HPDE6-E6E7 (cell line): Measurements from ENCODE around the gene TUBGCP6.
"Not testable (repeated sequence)": the region's sequence is repeated elsewhere in the genome, so short reads cannot be mapped to it uniquely, and the experiment has no call there.

Source experiments
- DNase-seq: peaks from one replicate; pipeline ENCODE4 v3.0.0; 2011; ENCODE audit warnings: missing footprints; ENCODE audit errors: extremely low spot score

Gene TUBGCP6

GRCh38 chr22:50209893-50210292 is 34.9 kb downstream of the TUBGCP6 start:
- peak; percentile 65 for DNase-seq

- DNase-seq: no peak
These were observed 35.6 kb downstream of the TUBGCP6 start for GRCh38 chr22:50208939-50209892.

DNA sequence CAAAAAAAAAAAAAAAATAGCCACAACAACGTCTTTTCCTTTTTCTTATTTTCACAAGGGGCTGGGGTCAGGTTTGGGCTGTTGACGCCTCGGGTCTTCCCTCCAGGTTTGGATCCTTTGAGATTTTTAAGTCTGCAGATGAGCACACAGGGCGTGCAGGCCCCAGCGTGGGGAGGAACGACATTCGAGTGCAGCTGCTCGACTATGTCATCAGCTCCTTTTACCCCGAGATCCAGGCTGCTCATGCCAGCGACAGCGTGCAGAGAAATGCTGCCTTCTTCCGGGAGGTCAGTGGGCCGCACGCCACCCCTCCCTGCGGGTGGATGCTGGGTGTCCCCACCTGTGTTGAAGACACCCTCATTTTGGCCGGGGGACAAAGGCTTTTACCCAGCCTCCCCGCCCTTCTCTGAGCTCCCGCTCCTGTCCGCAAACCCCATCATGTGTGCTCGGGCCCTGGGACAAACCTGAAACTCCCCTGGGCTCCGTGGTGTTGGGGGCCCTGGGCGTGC is 36.3 kb downstream of the TUBGCP6 start:
- no peak for DNase-seq

- DNase-seq: no peak
These were observed 37.3 kb downstream of the TUBGCP6 start for GRCh38 chr22:50207383-50208140.

- DNase-seq: no peak
These were observed 38.2 kb downstream of the TUBGCP6 start for GRCh38 chr22:50206599-50206998.

DNA sequence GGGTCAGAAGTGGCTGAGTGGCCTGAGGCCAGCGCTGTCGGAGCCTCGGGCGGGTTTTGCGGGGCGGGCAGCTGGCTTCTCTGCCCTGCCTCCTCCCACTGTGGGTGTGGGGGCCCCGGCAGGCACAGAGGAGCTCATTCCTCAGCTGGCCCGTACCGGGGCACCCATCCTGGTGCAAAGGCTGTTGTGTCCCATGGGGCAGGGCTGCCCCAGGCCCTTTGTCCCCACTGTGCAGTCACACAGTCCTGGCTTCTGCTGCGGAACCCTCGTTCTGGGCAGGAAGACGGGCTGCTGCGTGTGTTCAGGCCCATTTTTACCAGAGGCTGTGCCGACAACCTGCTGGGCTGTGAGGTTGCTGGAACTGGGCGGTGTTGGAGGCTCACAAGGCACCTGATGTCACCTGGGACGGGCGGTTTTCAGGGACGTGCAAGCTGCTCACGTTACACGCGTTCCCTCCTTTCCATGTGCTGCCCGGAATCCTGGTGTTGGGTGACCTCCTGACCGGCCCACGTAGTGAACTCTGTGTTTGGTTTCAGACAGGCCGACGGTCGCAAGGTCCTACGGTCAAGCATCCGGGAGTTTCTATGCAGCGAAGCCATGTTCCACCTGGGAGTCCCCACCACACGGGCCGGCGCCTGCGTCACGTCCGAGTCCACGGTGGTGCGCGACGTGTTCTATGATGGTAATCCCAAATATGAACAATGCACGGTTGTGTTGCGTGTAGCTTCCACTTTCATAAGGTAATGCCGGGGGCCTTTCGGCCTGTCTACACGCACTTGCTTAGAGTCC is 38.8 kb downstream of the TUBGCP6 start:
- DNase-seq: no peak

- not testable (repeated sequence) for DNase-seq
These were observed 39.8 kb downstream of the TUBGCP6 start for GRCh38 chr22:50204998-50205397.

DNA sequence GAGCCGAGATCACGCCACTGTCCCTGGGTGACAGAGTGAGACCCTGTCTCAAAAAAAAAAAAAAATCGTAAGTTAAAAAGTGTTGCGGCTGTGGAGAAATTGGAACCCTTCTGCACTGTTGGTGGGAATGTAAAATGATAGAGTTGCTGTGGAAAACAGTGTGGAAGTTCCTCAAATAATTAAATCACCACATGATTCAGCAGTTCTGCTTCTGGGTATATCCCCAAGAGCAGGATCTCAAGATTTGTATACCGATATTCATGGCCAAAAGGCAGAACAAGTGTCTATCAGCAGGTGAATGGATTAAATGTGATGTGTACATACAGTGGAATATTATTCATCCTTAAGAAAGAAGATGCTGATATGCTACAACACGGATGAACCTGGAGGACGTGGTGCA is 40.3 kb downstream of the TUBGCP6 start:
- no peak for DNase-seq

GRCh38 chr22:50203288-50203687 is 41.5 kb downstream of the TUBGCP6 start:
- no peak for DNase-seq

DNA sequence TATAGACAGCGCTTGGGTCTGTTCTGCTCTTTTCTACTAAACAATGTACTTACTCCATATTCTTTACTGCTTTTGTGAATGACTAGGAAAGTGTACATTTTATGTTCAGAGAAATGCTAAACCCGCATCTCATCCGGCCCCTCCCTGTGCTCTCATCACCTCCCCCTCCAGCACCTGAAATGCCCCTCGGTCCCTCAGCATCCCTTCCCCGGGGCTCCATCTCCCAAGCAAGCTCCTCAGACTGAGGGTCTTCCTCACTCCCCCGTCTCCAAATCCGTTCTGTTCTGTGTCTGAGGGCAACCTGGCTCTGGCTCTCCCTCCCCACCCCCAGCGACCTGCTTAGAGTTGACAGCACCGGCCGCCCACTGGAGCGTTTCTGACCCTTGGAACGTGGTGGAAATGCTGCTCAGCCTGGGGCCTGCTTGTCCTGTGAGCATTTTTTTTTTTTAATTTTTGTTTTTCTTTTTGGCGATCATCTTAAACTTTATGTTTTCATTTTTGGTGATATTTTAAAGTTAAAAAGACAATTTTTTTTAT is 42.6 kb downstream of the TUBGCP6 start:
- DNase-seq: no peak

DNA sequence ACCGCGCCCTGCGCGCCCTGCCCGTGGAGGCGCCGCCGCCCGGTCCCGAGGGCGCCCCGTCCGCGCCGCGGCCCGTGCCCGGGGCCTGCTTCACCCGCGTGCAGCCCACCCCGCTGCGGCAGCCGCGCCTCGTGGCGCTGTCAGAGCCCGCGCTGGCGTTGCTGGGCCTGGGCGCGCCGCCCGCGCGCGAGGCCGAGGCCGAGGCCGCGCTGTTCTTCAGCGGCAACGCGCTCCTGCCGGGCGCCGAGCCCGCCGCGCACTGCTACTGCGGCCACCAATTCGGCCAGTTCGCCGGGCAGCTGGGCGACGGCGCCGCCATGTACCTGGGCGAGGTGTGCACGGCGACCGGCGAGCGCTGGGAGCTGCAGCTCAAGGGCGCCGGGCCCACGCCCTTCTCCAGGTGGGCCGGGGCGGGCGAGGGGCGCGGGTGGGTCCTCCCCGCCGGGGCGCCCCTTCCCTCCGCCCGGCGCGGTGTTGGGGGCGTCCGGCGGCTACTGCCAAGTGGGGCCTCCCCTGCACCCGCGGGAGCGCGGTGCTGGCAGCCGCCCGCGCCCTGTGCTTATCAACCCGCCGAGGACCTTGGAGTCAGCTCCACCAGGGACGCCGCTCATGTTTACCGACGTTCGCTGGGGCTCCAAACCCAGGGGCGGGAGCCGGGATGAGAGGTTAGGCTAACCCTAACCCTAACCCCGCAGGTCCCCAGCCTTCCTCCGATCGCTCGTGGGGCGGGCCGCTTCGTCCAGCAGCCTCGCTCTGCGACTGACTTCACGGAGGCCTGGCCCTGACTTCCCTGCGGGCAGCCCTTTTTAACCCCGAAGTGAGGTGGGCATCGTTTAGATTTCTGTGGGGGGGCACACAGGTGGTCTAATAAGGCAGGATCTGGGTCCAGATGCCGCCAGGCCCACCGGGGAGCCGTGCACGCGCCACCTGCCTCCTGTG is 43.4 kb downstream of the TUBGCP6 start:
- DNase-seq: no peak

DNA sequence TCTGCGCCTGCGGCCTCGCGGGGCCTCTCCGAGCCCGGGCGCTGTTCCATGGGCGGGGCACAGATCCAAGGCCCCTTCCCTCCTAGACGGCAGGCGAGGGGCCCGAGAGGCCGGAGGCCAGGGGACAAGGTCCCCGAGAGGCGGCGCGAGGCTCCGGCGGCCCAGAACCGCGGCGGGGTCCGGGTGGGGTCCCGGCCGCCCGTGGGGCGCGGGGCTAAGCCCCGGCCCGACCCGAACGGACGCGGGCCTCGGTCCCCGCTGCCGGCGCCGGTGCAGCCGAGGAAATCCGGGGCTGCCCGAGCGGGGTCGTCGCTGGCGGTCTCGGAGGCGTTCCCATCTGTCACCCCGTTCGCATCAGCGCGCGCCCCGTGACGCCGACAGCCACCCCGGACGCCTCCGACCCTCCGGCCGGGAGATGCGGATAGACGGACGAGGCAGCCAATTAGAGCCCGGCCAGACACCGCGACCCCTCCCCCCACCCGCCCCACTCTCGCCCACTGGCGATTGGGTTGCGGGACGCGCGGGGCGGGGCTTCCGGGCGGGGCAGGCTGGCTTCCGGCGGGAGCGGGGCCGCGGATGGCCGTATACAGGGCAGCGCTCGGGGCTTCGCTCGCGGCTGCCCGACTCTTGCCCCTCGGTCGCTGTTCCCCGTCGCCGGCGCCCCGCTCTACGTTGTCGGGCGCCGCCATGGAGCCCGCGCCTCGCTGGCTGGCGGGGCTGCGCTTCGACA is 44.2 kb downstream of the TUBGCP6 start, which contains the start of gene SELENOO:
Gene SELENOO, plus strand, starts transcription at position 551 of the 730 bp plus-strand sequence. Its CDS starts 26 bp downstream, at position 577.
- peak; percentile 96 for DNase-seq

DNA sequence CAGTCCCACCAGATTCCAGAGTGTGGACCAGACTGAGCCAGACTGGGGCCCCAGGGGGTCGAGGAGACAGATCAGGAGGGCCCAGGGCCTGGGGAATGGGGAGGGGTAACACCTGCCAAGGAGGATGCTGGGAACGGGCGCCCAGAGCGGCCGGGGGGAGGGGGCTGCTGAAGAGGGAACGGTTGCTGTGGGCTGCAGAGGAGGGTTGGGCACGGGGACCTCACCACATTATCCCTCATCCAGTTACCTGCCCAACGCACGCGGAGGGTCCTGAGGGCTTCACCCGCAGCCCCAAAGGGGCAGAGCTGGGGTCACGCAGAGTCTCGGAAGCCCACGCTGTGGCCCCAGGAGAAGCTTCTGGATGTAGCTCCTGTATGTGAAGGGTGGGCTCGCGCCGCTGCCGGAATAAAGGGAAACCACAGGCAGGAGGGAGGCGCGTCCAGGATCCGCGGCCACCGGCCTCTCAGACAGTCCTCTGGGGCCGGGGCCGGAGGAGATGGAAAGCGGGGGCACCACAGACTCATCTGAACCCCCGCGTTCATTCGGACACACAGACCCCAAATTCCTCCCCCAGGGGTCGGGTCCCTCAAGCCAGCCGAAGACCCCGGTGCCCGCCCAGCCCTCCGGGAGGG is 44.9 kb downstream of the TUBGCP6 start:
- no peak for DNase-seq

DNA sequence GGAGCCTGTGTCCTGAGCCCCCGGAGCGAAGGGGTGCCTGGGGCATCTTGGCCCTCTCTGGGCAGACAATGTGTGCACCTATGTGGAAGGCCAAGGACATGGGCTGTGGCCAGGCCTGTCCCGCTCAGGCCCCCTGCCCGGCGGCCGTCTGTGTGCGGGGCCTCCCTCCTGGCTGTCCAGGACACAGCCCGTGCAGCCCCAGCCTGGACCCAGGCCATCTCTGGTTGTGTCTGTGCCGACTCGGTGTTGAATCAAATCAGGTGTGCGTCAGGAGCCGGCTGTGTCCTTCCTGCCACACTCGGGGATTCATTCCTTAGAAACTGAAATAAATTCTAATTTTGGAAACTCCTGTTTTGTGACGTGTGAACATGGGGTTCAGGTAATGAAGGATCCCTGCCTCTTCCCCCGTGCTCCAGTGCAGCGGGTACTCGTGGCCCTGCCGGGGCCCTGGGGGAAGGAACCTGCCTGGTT is 45.5 kb downstream of the TUBGCP6 start:
- no peak for DNase-seq

GRCh38 chr22:50198624-50199017 is 46.2 kb downstream of the TUBGCP6 start:
- no peak for DNase-seq

- no peak for DNase-seq
These were observed 46.8 kb downstream of the TUBGCP6 start for GRCh38 chr22:50197856-50198623.

DNA sequence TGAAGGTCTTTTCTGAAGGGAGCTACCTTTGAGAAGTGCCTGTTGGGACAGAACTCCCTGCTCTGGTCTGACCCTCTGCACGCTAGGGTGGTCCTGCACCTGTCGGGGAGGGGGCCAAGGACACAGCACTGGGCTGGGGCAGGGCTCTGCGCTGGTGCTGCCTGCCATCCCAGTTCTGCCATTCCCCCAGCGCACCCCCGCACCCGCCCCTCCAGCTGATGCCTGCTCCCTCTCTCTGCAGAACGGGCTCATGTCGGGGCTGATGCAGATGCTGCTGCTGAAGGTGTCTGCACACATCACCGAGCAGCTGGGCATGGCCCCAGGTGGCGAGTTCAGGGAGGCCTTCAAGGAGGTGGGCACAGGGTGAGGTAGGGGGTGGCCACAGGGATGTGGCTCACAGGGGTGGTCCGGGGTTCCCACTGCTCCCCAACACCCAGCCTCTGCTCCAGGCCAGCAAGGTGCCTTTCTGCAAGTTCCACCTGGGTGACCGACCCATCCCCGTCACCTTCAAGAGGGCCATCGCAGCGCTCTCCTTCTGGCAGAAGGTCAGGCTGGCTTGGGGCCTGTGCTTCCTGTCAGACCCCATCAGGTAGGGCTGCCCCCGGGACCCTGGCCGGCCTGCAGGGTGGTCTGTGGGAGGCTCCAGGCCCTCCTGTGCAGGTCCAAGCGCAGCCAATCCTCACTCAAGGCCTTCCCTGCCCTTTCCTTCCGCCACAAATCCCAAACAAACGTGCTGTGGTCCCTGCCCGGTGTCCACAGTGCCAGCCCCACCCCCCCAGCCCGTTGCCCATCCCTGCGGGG is 47.6 kb downstream of the TUBGCP6 start:
- no peak for DNase-seq
